SJCRH30 (cell line): Measurements from ENCODE around the gene OR1K1. TPM values are rescaled to one million over a fixed set of nuclear protein-coding genes. Genes with fewer than 3 reads are reported as not detected.
A peak's percentile ranks its signal among the peaks of the same experiment; 100 is the strongest.

ENCODE experiments used
- DNase-seq, 2 experiments: peaks; one replicate each; pipeline ENCODE4 v3.0.0-alpha.2; 2015 to 2020
- H3K27ac ChIP-seq: fragments of 250-450 bp; sonication (Bioruptor Pico); 2 replicates; pipeline ENCODE4 v1.5.1; 2020; ENCODE audit warnings: mild to moderate bottlenecking, moderate library complexity
- H3K27me3 ChIP-seq: fragments of 250-450 bp; sonication (Bioruptor Pico); 2 replicates; pipeline ENCODE4 v1.5.1; 2020; ENCODE audit warnings: mild to moderate bottlenecking, moderate library complexity
- H3K36me3 ChIP-seq: fragments of 250-450 bp; sonication (Bioruptor Pico); 2 replicates; pipeline ENCODE4 v1.5.1; 2020; ENCODE audit warnings: mild to moderate bottlenecking, moderate library complexity
- H3K4me1 ChIP-seq: fragments of 250-450 bp; sonication (Bioruptor Pico); 2 replicates; pipeline ENCODE4 v1.5.1; 2020; ENCODE audit warnings: mild to moderate bottlenecking, moderate library complexity
- H3K4me3 ChIP-seq: fragments of 250-450 bp; sonication (Bioruptor Pico); 2 replicates; pipeline ENCODE4 v1.5.1; 2020; ENCODE audit warnings: mild to moderate bottlenecking, moderate library complexity
- H3K9me3 ChIP-seq: fragments of 250-450 bp; sonication (Bioruptor Pico); replicated peaks from 2 replicates; pipeline ENCODE4 v1.5.1; 2020; ENCODE audit warnings: mild to moderate bottlenecking, moderate library complexity
- total RNA-seq: library from RNA; depleted of rRNA; stranded (reverse); fragments of >200 nt; shearing (Covaris generic); gene quantifications from 2 replicates; pipeline ENCODE4 v1.2.3, GENCODE V29; 2014; rRNA removed

OR1K1 gene, protein sequence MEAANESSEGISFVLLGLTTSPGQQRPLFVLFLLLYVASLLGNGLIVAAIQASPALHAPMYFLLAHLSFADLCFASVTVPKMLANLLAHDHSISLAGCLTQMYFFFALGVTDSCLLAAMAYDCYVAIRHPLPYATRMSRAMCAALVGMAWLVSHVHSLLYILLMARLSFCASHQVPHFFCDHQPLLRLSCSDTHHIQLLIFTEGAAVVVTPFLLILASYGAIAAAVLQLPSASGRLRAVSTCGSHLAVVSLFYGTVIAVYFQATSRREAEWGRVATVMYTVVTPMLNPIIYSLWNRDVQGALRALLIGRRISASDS
- not detected in 2 replicates for total RNA-seq

GRCh38 chr9:122800066-122801060 is at the start of gene OR1K1:
Gene OR1K1 (plus strand): TSS chr9:122800123. CDS start chr9:122800123, 0 bp downstream.
- DNase-seq, result no peak
- Histone ChIP-seq H3K4me3 (no peak within 1 kb of the TSS), H3K9me3 (no peaks in the 10 kb centered on the region), H3K27me3 (no peaks in the 10 kb centered on the region), H3K27ac (no peak within 1 kb of the TSS), H3K4me1 (peaks cover 7% of the 10 kb centered on the region; the same call in 1 of the 2 replicates), H3K36me3 (no peaks in the 10 kb centered on the region)

GRCh38 chr9:122754825-122755224 is 45.1 kb upstream of the OR1K1 start:
- H3K4me1 ChIP-seq, result no peaks in the 10 kb centered on the region
- no peaks in the 10 kb centered on the region for H3K36me3 ChIP-seq
- no peaks in the 10 kb centered on the region for H3K27me3 ChIP-seq
- no peak overlapping the region for H3K4me3 ChIP-seq
- H3K27ac ChIP-seq, result no peak overlapping the region
- peaks cover 6% of the 10 kb centered on the region for H3K9me3 ChIP-seq
- DNase-seq, result no peak

GRCh38 chr9:122767817-122768216 is 32.1 kb upstream of the OR1K1 start:
- Histone ChIP-seq H3K4me1 (peaks cover 7% of the 10 kb centered on the region; the same call in 1 of the 2 replicates), H3K27ac (peak overlapping the region; percentile 43; the same call in 1 of the 2 replicates), H3K9me3 (peaks cover 17% of the 10 kb centered on the region; the same call in 1 of the 2 replicates), H3K4me3 (no peak overlapping the region), H3K36me3 (no peaks in the 10 kb centered on the region), H3K27me3 (no peaks in the 10 kb centered on the region)
- DNase-seq, result peak; percentile 33 to 62

DNA sequence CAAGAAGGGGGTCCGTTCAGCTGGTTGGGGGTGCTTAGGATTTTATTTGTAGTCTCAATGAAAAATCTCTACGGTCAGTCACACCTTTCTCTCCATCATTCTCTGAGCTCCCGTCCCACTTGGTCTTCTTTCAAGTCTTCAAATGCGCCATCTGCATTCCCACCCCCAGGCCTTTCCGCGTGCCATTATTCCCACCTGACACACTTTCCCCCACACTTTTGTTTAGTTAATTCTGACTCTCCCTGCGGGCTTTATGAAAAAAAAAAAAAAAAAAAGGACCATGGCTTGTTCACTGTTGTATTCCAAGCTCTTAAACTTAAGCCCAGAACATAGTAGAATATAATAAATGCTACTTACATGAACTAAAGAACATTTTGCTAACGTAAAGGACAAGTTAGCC is 22.9 kb upstream of the OR1K1 start:
- Histone ChIP-seq H3K36me3 (no peaks in the 10 kb centered on the region), H3K4me1 (peaks cover 21% of the 10 kb centered on the region), H3K9me3 (no peaks in the 10 kb centered on the region), H3K27ac (no peak overlapping the region), H3K27me3 (no peaks in the 10 kb centered on the region), H3K4me3 (no peak overlapping the region)
- DNase-seq, result no peak

GRCh38 chr9:122777935-122778627 is 21.8 kb upstream of the OR1K1 start:
- Histone ChIP-seq H3K27me3 (no peaks in the 10 kb centered on the region), H3K9me3 (no peaks in the 10 kb centered on the region), H3K36me3 (no peaks in the 10 kb centered on the region), H3K27ac (peak overlapping the region; percentile 56), H3K4me3 (no peak overlapping the region), H3K4me1 (peaks cover 21% of the 10 kb centered on the region)
- peak; percentile 53 to 65 for DNase-seq

GRCh38 chr9:122779181-122779580 is 20.7 kb upstream of the OR1K1 start:
- H3K4me3 ChIP-seq, result no peak overlapping the region
- peak overlapping the region; percentile 56 for H3K27ac ChIP-seq
- DNase-seq, result peak in 1 of 2 experiments; percentile 22
- H3K27me3 ChIP-seq, result 0 out of 2 replicates have a peak, but pooled peaks cover 2% of the 10 kb centered on the region
- H3K9me3 ChIP-seq, result no peaks in the 10 kb centered on the region
- no peaks in the 10 kb centered on the region for H3K36me3 ChIP-seq
- peaks cover 21% of the 10 kb centered on the region for H3K4me1 ChIP-seq

DNA sequence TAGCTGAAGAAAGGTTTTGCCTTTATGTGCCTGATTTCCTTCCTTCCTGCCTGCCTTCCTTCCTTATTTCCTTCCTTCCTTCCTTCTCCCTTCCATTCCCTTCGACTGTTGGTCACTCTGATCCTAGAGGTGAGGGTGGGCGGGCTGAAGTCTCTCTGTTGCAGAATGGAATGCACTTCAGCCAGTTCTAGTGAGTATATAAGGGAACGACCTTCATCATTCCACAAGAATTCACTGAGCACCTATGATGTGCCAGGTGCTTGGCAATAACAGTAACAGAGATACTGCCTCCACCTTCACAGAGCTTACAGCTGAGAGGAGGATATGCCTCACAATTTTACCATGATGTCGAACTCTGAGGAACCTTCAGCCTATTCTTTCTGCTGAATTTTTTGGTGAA is 19.9 kb upstream of the OR1K1 start:
- no peaks in the 10 kb centered on the region for H3K36me3 ChIP-seq
- no peak overlapping the region for H3K4me3 ChIP-seq
- 0 out of 2 replicates have a peak, but pooled peaks cover 2% of the 10 kb centered on the region for H3K27me3 ChIP-seq
- H3K27ac ChIP-seq, result no peak overlapping the region
- no peaks in the 10 kb centered on the region for H3K9me3 ChIP-seq
- no peak for DNase-seq
- peaks cover 21% of the 10 kb centered on the region for H3K4me1 ChIP-seq

DNA sequence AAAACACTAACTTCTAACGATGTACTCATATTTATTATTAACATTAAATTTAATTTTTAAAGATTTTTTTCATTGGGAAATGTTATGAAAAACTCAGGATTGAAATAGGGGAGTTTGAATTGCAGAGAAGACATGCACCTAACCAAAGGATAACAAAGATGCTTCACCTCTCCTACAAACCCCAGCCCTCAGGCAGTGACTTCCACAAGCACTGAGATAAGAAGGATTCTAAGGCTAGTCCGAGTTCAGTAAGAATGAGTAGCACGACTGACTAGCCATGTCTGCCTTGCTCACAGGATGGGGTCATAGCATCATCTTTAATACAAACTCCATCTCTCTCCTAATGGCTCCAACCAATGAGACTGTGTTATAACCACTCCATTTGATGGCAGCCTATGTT is 18.3 kb upstream of the OR1K1 start:
- Histone ChIP-seq H3K27me3 (0 out of 2 replicates have a peak, but pooled peaks cover 2% of the 10 kb centered on the region), H3K27ac (no peak overlapping the region), H3K9me3 (no peaks in the 10 kb centered on the region), H3K4me3 (no peak overlapping the region), H3K4me1 (peaks cover 24% of the 10 kb centered on the region), H3K36me3 (no peaks in the 10 kb centered on the region)
- DNase-seq, result no peak

- H3K36me3 ChIP-seq, result no peaks in the 10 kb centered on the region
- no peak overlapping the region for H3K4me3 ChIP-seq
- 0 out of 2 replicates have a peak, but pooled peaks cover 2% of the 10 kb centered on the region for H3K27me3 ChIP-seq
- peaks cover 4% of the 10 kb centered on the region; the same call in 1 of the 2 replicates for H3K4me1 ChIP-seq
- DNase-seq, result no peak
- no peaks in the 10 kb centered on the region for H3K9me3 ChIP-seq
- no peak overlapping the region for H3K27ac ChIP-seq
Measured at GRCh38 chr9:122785269-122785668, 14.7 kb upstream of the OR1K1 start.

GRCh38 chr9:122786338-122786737 is 13.6 kb upstream of the OR1K1 start:
- no peak overlapping the region for H3K4me3 ChIP-seq
- DNase-seq, result no peak
- no peaks in the 10 kb centered on the region for H3K36me3 ChIP-seq
- no peaks in the 10 kb centered on the region for H3K9me3 ChIP-seq
- 0 out of 2 replicates have a peak, but pooled peaks cover 2% of the 10 kb centered on the region for H3K27me3 ChIP-seq
- H3K27ac ChIP-seq, result no peak overlapping the region
- H3K4me1 ChIP-seq, result peaks cover 4% of the 10 kb centered on the region; the same call in 1 of the 2 replicates

GRCh38 chr9:122788831-122789230 is 11.1 kb upstream of the OR1K1 start, which contains the start of gene OR5C1:
Gene OR5C1 (plus strand): TSS chr9:122788933. CDS start chr9:122788933, 0 bp downstream.
- Histone ChIP-seq H3K9me3 (no peaks in the 10 kb centered on the region), H3K27me3 (0 out of 2 replicates have a peak, but pooled peaks cover 2% of the 10 kb centered on the region), H3K4me1 (peaks cover 4% of the 10 kb centered on the region; the same call in 1 of the 2 replicates), H3K36me3 (no peaks in the 10 kb centered on the region), H3K4me3 (no peak within 1 kb of the TSS), H3K27ac (no peak within 1 kb of the TSS)
- DNase-seq, result no peak

DNA sequence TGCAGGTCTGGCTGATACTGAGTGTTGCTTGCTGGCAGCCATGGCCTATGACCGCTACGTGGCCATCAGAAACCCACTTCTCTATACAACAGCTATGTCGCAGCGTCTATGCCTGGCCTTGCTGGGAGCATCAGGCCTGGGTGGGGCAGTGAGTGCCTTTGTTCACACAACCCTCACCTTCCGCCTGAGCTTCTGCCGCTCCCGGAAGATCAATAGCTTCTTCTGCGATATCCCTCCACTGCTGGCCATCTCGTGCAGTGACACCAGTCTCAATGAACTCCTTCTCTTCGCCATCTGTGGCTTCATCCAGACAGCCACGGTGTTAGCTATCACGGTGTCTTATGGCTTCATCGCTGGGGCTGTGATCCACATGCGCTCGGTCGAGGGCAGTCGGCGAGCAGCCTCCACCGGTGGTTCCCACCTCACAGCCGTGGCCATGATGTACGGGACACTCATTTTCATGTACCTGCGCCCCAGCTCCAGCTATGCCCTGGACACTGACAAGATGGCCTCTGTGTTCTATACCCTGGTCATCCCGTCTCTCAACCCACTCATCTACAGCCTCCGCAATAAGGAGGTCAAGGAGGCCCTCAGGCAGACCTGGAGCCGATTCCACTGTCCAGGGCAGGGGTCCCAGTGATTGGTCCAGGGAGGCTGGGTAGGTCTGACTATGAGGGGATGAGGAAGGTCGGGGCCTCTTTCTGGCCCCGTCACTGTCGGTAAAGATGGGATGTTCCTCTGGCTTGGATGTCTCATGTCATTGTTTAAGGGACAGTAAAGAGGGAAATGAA is 10.5 kb upstream of the OR1K1 start:
- Histone ChIP-seq H3K36me3 (no peaks in the 10 kb centered on the region), H3K4me1 (peaks cover 4% of the 10 kb centered on the region; the same call in 1 of the 2 replicates), H3K9me3 (no peaks in the 10 kb centered on the region), H3K4me3 (no peak overlapping the region), H3K27me3 (no peaks in the 10 kb centered on the region), H3K27ac (no peak overlapping the region)
- no peak for DNase-seq

DNA sequence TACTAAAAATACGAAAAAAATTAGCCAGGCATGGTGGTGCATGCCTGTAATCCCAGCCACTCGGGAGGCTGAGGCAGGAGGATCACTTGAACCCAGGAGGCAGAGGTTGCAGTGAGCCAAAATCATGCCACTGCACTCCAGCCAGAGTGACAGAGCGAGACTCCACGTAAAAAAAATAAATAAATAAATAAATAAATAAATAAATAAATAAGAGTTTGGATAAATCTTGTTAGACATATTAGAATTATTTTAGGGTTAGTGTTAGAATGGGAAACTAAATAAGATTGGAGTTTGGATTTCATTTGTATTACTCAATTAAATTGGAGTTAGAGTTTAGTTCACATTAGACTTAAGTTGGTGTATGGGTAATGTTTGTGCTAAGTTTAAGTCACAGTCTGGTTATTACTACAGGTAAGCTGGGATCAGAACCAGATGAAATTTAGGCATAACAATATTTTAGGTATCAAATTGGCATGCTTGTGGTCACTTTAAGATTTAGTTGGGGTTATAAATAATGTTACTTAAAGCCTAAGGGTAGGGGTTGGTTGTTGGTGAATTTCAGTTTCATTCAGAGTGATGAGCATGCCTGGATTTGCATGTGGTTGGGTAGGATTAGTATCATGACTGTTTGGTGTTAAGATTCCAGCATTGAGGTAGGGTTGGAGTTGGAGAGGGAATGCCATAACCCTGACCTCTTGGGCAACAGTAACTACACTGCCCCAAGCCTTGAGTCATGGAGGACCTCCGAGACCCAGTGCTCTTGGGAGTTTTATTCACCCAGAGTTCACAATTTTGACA is 7.9 kb upstream of the OR1K1 start:
- Histone ChIP-seq H3K27me3 (no peaks in the 10 kb centered on the region), H3K4me1 (no peaks in the 10 kb centered on the region), H3K27ac (no peak overlapping the region), H3K9me3 (no peaks in the 10 kb centered on the region), H3K36me3 (no peaks in the 10 kb centered on the region), H3K4me3 (no peak overlapping the region)
- no peak for DNase-seq
